Kidney (tissue), 14 donors: ENCODE measurements around the gene ANO2. TPM values are rescaled to one million over a fixed set of nuclear protein-coding genes. Genes with fewer than 3 reads are reported as not detected.

Source experiments
- DNase-seq, 5 donors: peaks; one replicate each; pipeline ENCODE4 v3.0.0-alpha.2; 2013 to 2020
- FAIRE-seq: peaks from 2 replicates; lab custom pipeline; 2012; peaks lifted over from hg19 to GRCh38; lab: Jason Lieb, UNC
- H3K27ac ChIP-seq, 2 donors: one replicate each; pipeline ENCODE4 v1.7.0; 2013; ENCODE audit warnings: low read depth in 2 of 2, low read length in 2 of 2, inconsistent platforms in 1 of 2
- H3K27me3 ChIP-seq: one replicate; pipeline ENCODE4 v1.7.1; 2013; ENCODE audit warnings: low read length, inconsistent platforms; ENCODE audit not compliant: control insufficient read depth, insufficient read depth
- H3K36me3 ChIP-seq, 3 donors: one replicate each; pipeline versions ENCODE4 v1.7.0 to v1.7.1; 2013; ENCODE audit warnings: low read length in 3 of 3, control low read depth in 1 of 3, inconsistent platforms in 1 of 3; ENCODE audit not compliant: insufficient read depth in 3 of 3, control insufficient read depth in 2 of 3
- H3K4me1 ChIP-seq, 3 donors: one replicate each; pipeline versions ENCODE4 v1.7.0 to v1.7.1; 2013; ENCODE audit warnings: low read length in 3 of 3, inconsistent platforms in 1 of 3, low read depth in 1 of 3; ENCODE audit not compliant: control insufficient read depth in 2 of 3, insufficient read depth in 2 of 3
- H3K4me3 ChIP-seq, 3 donors: one replicate each; pipeline versions ENCODE4 v1.7.0 to v1.8.1; 2013; ENCODE audit warnings: low read length in 3 of 3, control low read depth in 1 of 3, inconsistent platforms in 1 of 3
- H3K9ac ChIP-seq, 3 donors: one replicate each; pipeline versions ENCODE4 v1.7.0 to v1.7.1; 2013; ENCODE audit warnings: low read length in 3 of 3, control low read depth in 1 of 3, inconsistent platforms in 1 of 3
- H3K9me3 ChIP-seq, 3 donors: one replicate each; pipeline versions ENCODE4 v1.7.0 to v1.7.1; 2013; ENCODE audit warnings: low read length in 3 of 3, control low read depth in 1 of 3, inconsistent platforms in 1 of 3; ENCODE audit not compliant: control insufficient read depth in 2 of 3, insufficient read depth in 1 of 3
- intact Hi-C: fragments of 100-400 bp; cut with DNase I; formaldehyde crosslinking; loops from one replicate; pipeline ENCODE4 v1.11.1; 2022
- polyA plus RNA-seq: library from polyadenylated mRNA; stranded (reverse); fragments of 350-450 nt; fragmentation: Illumina TruSeq; extraction: RNeasy Lipid Tissue Mini Kit (QIAGEN cat#74804); gene quantifications from one replicate; pipeline ENCODE4 v1.2.3, GENCODE V29; 2014; ENCODE audit warnings: low read depth, low replicate concordance; ENCODE audit not compliant: insufficient read depth
- total RNA-seq: library from RNA; stranded (reverse); fragmentation: NEBNext Ultra II Directional; extraction: Animal tissue kit (Norgen Biotek cat#: 25700); gene quantifications from one replicate; pipeline ENCODE4 v1.2.1, GENCODE V29; 2021
- TF ChIP-seq, protein P1 (sequence below): IDR thresholded peaks from 3 replicates; pipeline ENCODE4 v1.5.1; 2012; ENCODE audit warnings: mild to moderate bottlenecking, moderate library complexity, borderline replicate concordance; ENCODE audit not compliant: insufficient read depth; ENCODE audit errors: extremely low read depth
- donor health status: control.
- donor health status: control.
- donor health status: control.
- donor health status: control.
- donor health status: control.
- donor health status: DM: yes; HTN: yes; CAD: no.
- donor health status: Normal renal cell carcinoma (clear cell type).

The ANO2 gene
- total and polyA plus RNA-seq, 2 donors from 2014 or later = 0.34 to 4.4 TPM

- intact Hi-C loops = no loop called here
- Histone ChIP-seq H3K4me3 (no peak overlapping the region), H3K4me1 (no peaks in the 10 kb centered on the region), H3K27me3 (no peaks in the 10 kb centered on the region), H3K9ac (no peak overlapping the region), H3K9me3 (no peaks in the 10 kb centered on the region), H3K36me3 (no peaks in the 10 kb centered on the region), H3K27ac (no peak overlapping the region)
- TF ChIP-seq, protein P1, sequence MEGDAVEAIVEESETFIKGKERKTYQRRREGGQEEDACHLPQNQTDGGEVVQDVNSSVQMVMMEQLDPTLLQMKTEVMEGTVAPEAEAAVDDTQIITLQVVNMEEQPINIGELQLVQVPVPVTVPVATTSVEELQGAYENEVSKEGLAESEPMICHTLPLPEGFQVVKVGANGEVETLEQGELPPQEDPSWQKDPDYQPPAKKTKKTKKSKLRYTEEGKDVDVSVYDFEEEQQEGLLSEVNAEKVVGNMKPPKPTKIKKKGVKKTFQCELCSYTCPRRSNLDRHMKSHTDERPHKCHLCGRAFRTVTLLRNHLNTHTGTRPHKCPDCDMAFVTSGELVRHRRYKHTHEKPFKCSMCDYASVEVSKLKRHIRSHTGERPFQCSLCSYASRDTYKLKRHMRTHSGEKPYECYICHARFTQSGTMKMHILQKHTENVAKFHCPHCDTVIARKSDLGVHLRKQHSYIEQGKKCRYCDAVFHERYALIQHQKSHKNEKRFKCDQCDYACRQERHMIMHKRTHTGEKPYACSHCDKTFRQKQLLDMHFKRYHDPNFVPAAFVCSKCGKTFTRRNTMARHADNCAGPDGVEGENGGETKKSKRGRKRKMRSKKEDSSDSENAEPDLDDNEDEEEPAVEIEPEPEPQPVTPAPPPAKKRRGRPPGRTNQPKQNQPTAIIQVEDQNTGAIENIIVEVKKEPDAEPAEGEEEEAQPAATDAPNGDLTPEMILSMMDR = no peak
- no peak for FAIRE-seq
- no peak for DNase-seq
Observed at GRCh38 chr12:5756338-5756842, 188.7 kb downstream of the ANO2 start.

- Histone ChIP-seq H3K4me3 (no peak overlapping the region), H3K9ac (no peak overlapping the region), H3K4me1 (no peaks in the 10 kb centered on the region), H3K27ac (no peak overlapping the region), H3K27me3 (no peaks in the 10 kb centered on the region), H3K36me3 (no peaks in the 10 kb centered on the region), H3K9me3 (no peaks in the 10 kb centered on the region)
- intact Hi-C loops = no loop called here
- FAIRE-seq (no peak), DNase-seq (no peak)
- TF ChIP-seq, protein P1 = no peak
Observed at GRCh38 chr12:5748027-5748426, 197.0 kb downstream of the ANO2 start.

- intact Hi-C loops = no loop called here
- no peak overlapping the region for H3K4me3 ChIP-seq
Observed at GRCh38 chr12:5746917-5747316, 198.1 kb downstream of the ANO2 start.

More at GRCh38 chr12:5746917-5747316, 198.1 kb downstream of the ANO2 start:
- Histone ChIP-seq H3K9ac (no peak overlapping the region), H3K27ac (no peak overlapping the region), H3K4me1 (no peaks in the 10 kb centered on the region), H3K36me3 (no peaks in the 10 kb centered on the region), H3K27me3 (no peaks in the 10 kb centered on the region), H3K9me3 (no peaks in the 10 kb centered on the region)
- TF ChIP-seq, protein P1 = no peak
- DNase-seq (no peak), FAIRE-seq (no peak)
